Measurements from ENCODE around the gene S100A3.

GRCh38 chr1:153572569-153573015, 23.5 kb upstream of the S100A3 start:
- TF ChIP-seq POLR2A (IDR thresholded peaks at IDR 0.05; ENCODE audit: low read depth, low read length): no peak
- no peak for TF ChIP-seq POLR2AphosphoS5 (IDR thresholded peaks at IDR 0.05; ENCODE audit: low read depth, low read length)

Measured in GM12892 (cell line).